ENCODE results near the gene ITPRIPL1. TPM values are rescaled to one million over a fixed set of nuclear protein-coding genes. Genes with fewer than 3 reads are reported as not detected.

Gene ITPRIPL1
- total RNA-seq, 8 experiments from 2014 or later = 0.11 to 7.8 (median 1.2) TPM

GRCh38 chr2:96308248-96308647 lies 16.9 kb upstream of the ITPRIPL1 start:
- Histone ChIP-seq H3K4me3 (no peak overlapping the region), H3K4me1 (replicated peaks in 1 of 2) (peaks cover 11 to 15% of the 10 kb centered on the region in 2 donors), H3K27ac (no peak overlapping the region)
- 40 to 100% (median 73%) methylated on average over 1 to 3 of the region's 5 CpGs; no CpG with 5 or more reads in 4 of the 10 experiments for WGBS, 10 experiments
- in situ Hi-C loops (cut with MboI; ENCODE audit: low pct_unique_long_range_greater_than_20kb in 2 of 9, low sequenced_read_pairs in 9 of 9, unreplicated experiment in 9 of 9) = loop anchor here in 1 of 9 experiments (25.0 kb wide), 1 partner anchor 104 kb away; no protein-coding TSS in a partner anchor
- ATAC-seq (replicated peaks in 6 of 8) = no peak

- in situ Hi-C loops (cut with MboI; ENCODE audit: low pct_unique_long_range_greater_than_20kb in 2 of 9, low sequenced_read_pairs in 9 of 9, unreplicated experiment in 9 of 9) = loop anchor here in 1 of 9 experiments (25.0 kb wide), 1 partner anchor 97 kb away; no protein-coding TSS in a partner anchor
- peaks cover 8 to 9% of the 10 kb centered on the region in 2 donors for H3K4me1 ChIP-seq (replicated peaks in 1 of 2)
- 30 to 100% (median 74%) methylated on average over 1 to 3 of the region's 3 CpGs; no CpG with 5 or more reads in 1 of the 10 experiments for WGBS, 10 experiments
These were observed 10.1 kb upstream of the ITPRIPL1 start for GRCh38 chr2:96315005-96315399.

GRCh38 chr2:96315400-96316071 lies 9.6 kb upstream of the ITPRIPL1 start:
- peak in 6 of 8 experiments; percentile 33 to 85 (median 54) for ATAC-seq (replicated peaks in 6 of 8)
- H3K27ac ChIP-seq = peak overlapping the region in 1 of 2 donors; percentile 11
- no peak overlapping the region for H3K4me3 ChIP-seq
- in situ Hi-C loops (cut with MboI; ENCODE audit: low pct_unique_long_range_greater_than_20kb in 2 of 9, low sequenced_read_pairs in 9 of 9, unreplicated experiment in 9 of 9) = loop anchor here in 1 of 9 experiments (25.0 kb wide), 1 partner anchor 97 kb away; no protein-coding TSS in a partner anchor
- WGBS, 10 experiments = 33 to 77% (median 58%) methylated on average over 1 to 4 of the region's 7 CpGs; no CpG with 5 or more reads in 5 of the 10 experiments
- peaks cover 8 to 9% of the 10 kb centered on the region in 2 donors for H3K4me1 ChIP-seq (replicated peaks in 1 of 2)

More at GRCh38 chr2:96315005-96315399, 10.1 kb upstream of the ITPRIPL1 start:
- Histone ChIP-seq H3K27ac (no peak overlapping the region), H3K4me3 (no peak overlapping the region)
- peak in 2 of 8 experiments; percentile 61 to 77 for ATAC-seq (replicated peaks in 6 of 8)

DNA sequence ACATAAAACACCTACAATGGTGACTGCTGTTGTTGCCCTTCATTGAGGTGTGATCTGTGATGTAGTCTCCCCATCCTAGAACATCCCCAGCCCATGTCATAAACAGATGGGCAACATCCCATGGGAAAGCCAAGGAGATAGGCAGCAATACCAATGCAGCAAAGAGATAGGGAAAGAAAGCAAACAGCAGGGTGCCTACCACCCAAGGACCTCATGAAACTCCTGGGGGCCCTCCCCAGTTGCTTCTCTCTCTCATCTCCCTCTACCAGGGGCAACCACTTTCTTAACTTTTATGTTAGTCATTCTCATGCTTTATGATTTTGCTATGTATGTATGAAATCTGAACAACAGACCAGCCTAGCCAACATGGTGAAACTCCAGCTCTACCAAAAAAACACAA lies 8.1 kb upstream of the ITPRIPL1 start:
- in situ Hi-C loops (cut with MboI; ENCODE audit: low pct_unique_long_range_greater_than_20kb in 2 of 9, low sequenced_read_pairs in 9 of 9, unreplicated experiment in 9 of 9) = loop anchor here in 1 of 9 experiments (25.0 kb wide), 1 partner anchor 95 kb away; no protein-coding TSS in a partner anchor
- no peak for ATAC-seq (replicated peaks in 6 of 8)
- no peak overlapping the region for H3K4me3 ChIP-seq
- H3K27ac ChIP-seq = no peak overlapping the region
- peaks cover 8 to 11% of the 10 kb centered on the region in 2 donors for H3K4me1 ChIP-seq (replicated peaks in 1 of 2)

- Histone ChIP-seq H3K27ac (no peak overlapping the region), H3K4me1 (replicated peaks in 1 of 2) (peaks cover 8 to 11% of the 10 kb centered on the region in 2 donors), H3K4me3 (no peak overlapping the region)
- in situ Hi-C loops (cut with MboI; ENCODE audit: low pct_unique_long_range_greater_than_20kb in 2 of 9, low sequenced_read_pairs in 9 of 9, unreplicated experiment in 9 of 9) = loop anchor here in 1 of 9 experiments (25.0 kb wide), 1 partner anchor 95 kb away; no protein-coding TSS in a partner anchor
- no peak for ATAC-seq (replicated peaks in 6 of 8)
- WGBS, 10 experiments = 72 to 100% (median 100%) methylated on average over 1 to 3 of the region's 4 CpGs; no CpG with 5 or more reads in 4 of the 10 experiments
These were observed 7.5 kb upstream of the ITPRIPL1 start for GRCh38 chr2:96317584-96317997.

DNA sequence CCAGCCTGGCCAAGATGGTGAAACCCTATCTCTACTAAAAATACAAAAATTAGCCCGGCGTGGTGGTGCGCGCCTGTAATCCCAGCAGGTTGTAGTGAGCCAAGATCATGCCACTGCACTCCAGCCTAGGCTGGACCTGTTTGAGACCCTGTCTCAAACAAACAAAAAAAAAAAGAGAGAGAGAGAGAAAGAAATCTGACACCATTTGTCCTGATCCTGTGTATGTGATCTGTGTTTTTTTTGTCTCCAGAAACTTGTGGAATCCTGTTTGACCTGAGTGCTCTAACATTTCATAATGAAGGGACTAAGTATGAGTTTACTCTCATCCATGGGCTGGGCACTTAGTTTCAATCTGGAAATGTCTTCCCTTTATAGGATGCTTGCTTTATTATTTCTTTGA lies 6.4 kb upstream of the ITPRIPL1 start:
- in situ Hi-C loops (cut with MboI; ENCODE audit: low pct_unique_long_range_greater_than_20kb in 2 of 9, low sequenced_read_pairs in 9 of 9, unreplicated experiment in 9 of 9) = loop anchor here in 1 of 9 experiments (25.0 kb wide), 1 partner anchor 94 kb away; no protein-coding TSS in a partner anchor
- peaks cover 8 to 11% of the 10 kb centered on the region in 2 donors for H3K4me1 ChIP-seq (replicated peaks in 1 of 2)
- no peak for ATAC-seq (replicated peaks in 6 of 8)
- WGBS, 10 experiments = 79 to 80% methylated on average over 2 to 3 of the region's 4 CpGs; no CpG with 5 or more reads in 8 of the 10 experiments
- no peak overlapping the region for H3K27ac ChIP-seq
- H3K4me3 ChIP-seq = no peak overlapping the region

GRCh38 chr2:96319396-96319795 lies 5.7 kb upstream of the ITPRIPL1 start:
- 33 to 100% (median 87%) methylated on average over 1 of the region's 1 CpG; no CpG with 5 or more reads in 4 of the 10 experiments for WGBS, 10 experiments
- Histone ChIP-seq H3K27ac (no peak overlapping the region), H3K4me1 (replicated peaks in 1 of 2) (peaks cover 8 to 11% of the 10 kb centered on the region in 2 donors), H3K4me3 (no peak overlapping the region)
- in situ Hi-C loops (cut with MboI; ENCODE audit: low pct_unique_long_range_greater_than_20kb in 2 of 9, low sequenced_read_pairs in 9 of 9, unreplicated experiment in 9 of 9) = loop anchor here in 1 of 9 experiments (25.0 kb wide), 1 partner anchor 93 kb away; no protein-coding TSS in a partner anchor
- ATAC-seq (replicated peaks in 6 of 8) = no peak

DNA sequence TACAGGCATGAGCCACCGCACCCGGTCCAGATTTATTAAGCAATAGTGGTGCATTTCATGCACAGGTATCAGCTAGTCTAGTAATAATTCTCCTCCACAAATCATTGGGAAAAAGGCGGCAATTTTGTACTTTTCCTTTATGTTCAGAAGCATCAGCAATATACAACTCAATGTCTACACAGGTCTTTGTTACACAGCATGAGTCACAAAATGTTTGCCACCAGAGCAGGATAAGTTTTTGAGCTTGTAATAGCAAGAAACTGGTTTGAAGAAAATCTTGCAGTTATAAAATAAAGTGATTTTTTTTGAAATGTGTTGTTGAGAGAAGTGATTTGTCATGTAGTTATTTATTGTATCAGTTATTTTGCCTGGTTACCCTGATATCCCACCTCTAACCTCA lies 4.8 kb upstream of the ITPRIPL1 start:
- no peak for ATAC-seq (replicated peaks in 6 of 8)
- Histone ChIP-seq H3K27ac (no peak overlapping the region), H3K4me3 (no peak overlapping the region), H3K4me1 (replicated peaks in 1 of 2) (peaks cover 8 to 11% of the 10 kb centered on the region in 2 donors)
- 78 to 100% (median 81%) methylated on average over 1 to 3 of the region's 3 CpGs; no CpG with 5 or more reads in 3 of the 10 experiments for WGBS, 10 experiments
- in situ Hi-C loops (cut with MboI; ENCODE audit: low pct_unique_long_range_greater_than_20kb in 2 of 9, low sequenced_read_pairs in 9 of 9, unreplicated experiment in 9 of 9) = loop anchor here in 1 of 9 experiments (25.0 kb wide), 1 partner anchor 92 kb away; no protein-coding TSS in a partner anchor

DNA sequence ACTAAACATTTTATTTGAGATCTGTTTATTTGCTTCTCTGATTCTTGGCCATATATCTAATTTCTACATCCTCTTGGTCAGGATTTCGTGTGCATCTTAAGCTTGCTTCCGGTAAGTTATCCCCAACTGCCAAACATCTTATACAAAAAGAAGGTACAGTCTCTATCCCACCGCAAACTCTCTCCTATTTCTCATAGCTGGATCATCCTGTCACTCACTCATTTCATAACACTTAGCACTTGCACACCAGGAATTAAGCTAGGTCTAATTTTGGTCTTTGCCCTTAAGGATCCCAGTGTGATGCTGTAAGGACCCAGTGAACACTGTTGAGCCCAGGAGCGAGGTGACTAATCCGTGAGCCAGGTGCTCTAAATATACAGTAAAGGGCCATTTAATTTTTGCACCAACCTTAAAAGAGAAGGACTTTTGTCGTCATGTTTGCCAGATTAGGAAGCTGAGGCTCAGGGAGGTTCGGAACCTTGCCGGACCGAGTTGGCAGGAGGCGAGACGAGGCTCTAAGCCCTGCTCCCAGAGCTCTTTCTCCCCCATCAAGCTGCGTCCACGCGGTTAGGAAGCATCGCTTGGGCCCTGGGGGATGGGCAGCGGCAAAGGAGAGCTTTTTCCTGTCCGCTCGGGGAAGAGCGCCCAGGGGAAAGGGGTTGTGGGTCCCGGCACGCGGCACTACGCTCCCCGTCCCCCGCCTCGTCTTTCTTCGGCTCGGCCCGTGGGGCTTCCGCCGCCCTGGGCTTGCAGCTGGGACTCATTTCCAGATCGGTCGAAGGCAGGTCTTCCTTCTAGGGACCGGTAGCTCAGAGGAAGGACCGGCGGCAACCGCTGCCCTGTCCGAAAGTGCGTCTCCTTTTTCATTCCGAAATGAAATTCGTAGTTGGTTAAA lies 4.1 kb upstream of the ITPRIPL1 start:
- 0 to 43% (median 14%) methylated on average over 1 to 28 of the region's 41 CpGs; no CpG with 5 or more reads in 2 of the 10 experiments for WGBS, 10 experiments
- H3K4me3 ChIP-seq = peak overlapping the region; percentile 44 to 53 (median 45)
- peaks cover 3 to 5% of the 10 kb centered on the region in 2 donors for H3K4me1 ChIP-seq (replicated peaks in 1 of 2)
- peak; percentile 59 to 70 (median 65) for ATAC-seq (replicated peaks in 6 of 8)
- in situ Hi-C loops (cut with MboI; ENCODE audit: low pct_unique_long_range_greater_than_20kb in 2 of 9, low sequenced_read_pairs in 9 of 9, unreplicated experiment in 9 of 9) = loop anchor here in 1 of 9 experiments (25.0 kb wide), 1 partner anchor 91 kb away; no protein-coding TSS in a partner anchor
- H3K27ac ChIP-seq = no peak overlapping the region

DNA sequence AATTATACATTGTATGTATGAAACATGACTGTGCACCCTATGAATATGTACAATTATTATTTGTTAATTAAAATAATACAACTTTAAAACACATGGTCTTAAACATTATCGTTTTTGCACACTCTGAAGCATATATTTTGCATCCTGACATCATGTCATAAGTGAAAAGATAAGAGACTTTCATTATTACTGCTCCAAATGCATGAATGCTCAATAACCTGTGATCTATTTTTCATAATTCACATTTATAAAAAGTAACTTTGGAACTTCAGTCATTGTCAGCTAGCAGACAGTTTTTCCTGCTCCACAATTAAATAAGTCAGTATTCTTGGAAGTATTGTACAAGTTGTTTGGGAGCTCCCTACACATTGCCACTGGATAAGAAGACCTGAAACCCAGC lies 1.3 kb upstream of the ITPRIPL1 start:
- ATAC-seq (replicated peaks in 6 of 8) = no peak
- in situ Hi-C loops (cut with MboI; ENCODE audit: low pct_unique_long_range_greater_than_20kb in 2 of 9, low sequenced_read_pairs in 9 of 9, unreplicated experiment in 9 of 9) = loop anchor here in 1 of 9 experiments (25.0 kb wide), 1 partner anchor 88 kb away; no protein-coding TSS in a partner anchor
- Histone ChIP-seq H3K4me1 (replicated peaks in 1 of 2) (peaks cover 0 to 3% of the 10 kb centered on the region in 2 donors), H3K27ac (no peak overlapping the region), H3K4me3 (no peak overlapping the region)
- 0 to 100% (median 63%) methylated on average over 1 of the region's 1 CpG; no CpG with 5 or more reads in 1 of the 10 experiments for WGBS, 10 experiments

DNA sequence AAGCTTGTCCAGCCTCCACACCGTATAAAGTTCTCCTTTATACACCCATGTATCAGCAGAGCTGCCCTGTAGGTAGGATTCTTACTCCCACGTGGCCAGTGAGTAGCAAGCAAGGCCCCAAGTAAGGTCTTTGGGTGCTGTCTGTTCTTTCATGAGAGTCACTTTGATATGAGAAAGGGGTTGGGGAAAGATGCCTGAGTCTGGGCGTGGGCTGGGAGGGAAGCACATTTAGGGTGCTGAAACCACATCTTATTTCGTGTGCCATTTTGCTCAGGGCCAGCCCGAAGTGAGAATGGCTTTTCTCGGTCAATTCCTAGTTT lies 436 bp upstream of the ITPRIPL1 start:
- peak overlapping the region in 2 of 5 donors; percentile 27 to 31 for H3K4me3 ChIP-seq
- ATAC-seq (replicated peaks in 6 of 8) = no peak
- no peak overlapping the region for H3K27ac ChIP-seq
- in situ Hi-C loops (cut with MboI; ENCODE audit: low pct_unique_long_range_greater_than_20kb in 2 of 9, low sequenced_read_pairs in 9 of 9, unreplicated experiment in 9 of 9) = loop anchor here in 1 of 9 experiments (25.0 kb wide), 1 partner anchor 88 kb away; no protein-coding TSS in a partner anchor
- WGBS, 10 experiments = 29 to 100% (median 48%) methylated on average over 1 to 6 of the region's 6 CpGs; no CpG with 5 or more reads in 1 of the 10 experiments
- peaks cover 0 to 3% of the 10 kb centered on the region in 2 donors for H3K4me1 ChIP-seq (replicated peaks in 1 of 2)

DNA sequence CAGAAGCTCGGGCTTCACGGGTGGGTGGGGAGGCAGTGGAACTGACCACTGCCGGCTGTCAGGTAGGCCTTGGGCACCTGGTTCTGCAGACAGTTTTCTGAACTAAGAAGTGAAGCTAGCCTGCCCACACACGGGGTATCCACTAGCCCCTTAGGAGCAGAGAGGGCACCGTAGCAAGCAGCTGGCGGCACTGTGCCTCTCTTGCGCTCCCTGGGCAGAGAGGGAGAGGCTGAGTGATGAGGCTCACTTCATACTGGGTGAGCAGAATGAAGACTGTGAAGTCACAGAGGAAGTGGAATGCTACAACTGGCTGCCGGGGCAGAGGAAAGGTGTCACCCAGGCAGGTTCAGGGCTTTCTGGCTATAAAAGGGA lies 753 bp downstream of the ITPRIPL1 start:
- H3K4me3 ChIP-seq = no peak overlapping the region
- in situ Hi-C loops (cut with MboI; ENCODE audit: low pct_unique_long_range_greater_than_20kb in 2 of 9, low sequenced_read_pairs in 9 of 9, unreplicated experiment in 9 of 9) = no loop called here
- peaks cover 0 to under 1% of the 10 kb centered on the region in 2 donors for H3K4me1 ChIP-seq (replicated peaks in 1 of 2)
- H3K27ac ChIP-seq = no peak overlapping the region
- 80 to 100% (median 90%) methylated on average over 1 to 5 of the region's 8 CpGs; no CpG with 5 or more reads in 6 of the 10 experiments for WGBS, 10 experiments
- ATAC-seq (replicated peaks in 6 of 8) = no peak

Data from motor neuron (in vitro differentiated cells).